Measurements from ENCODE around the gene GRK3.

- TF ChIP-seq, protein P1, sequence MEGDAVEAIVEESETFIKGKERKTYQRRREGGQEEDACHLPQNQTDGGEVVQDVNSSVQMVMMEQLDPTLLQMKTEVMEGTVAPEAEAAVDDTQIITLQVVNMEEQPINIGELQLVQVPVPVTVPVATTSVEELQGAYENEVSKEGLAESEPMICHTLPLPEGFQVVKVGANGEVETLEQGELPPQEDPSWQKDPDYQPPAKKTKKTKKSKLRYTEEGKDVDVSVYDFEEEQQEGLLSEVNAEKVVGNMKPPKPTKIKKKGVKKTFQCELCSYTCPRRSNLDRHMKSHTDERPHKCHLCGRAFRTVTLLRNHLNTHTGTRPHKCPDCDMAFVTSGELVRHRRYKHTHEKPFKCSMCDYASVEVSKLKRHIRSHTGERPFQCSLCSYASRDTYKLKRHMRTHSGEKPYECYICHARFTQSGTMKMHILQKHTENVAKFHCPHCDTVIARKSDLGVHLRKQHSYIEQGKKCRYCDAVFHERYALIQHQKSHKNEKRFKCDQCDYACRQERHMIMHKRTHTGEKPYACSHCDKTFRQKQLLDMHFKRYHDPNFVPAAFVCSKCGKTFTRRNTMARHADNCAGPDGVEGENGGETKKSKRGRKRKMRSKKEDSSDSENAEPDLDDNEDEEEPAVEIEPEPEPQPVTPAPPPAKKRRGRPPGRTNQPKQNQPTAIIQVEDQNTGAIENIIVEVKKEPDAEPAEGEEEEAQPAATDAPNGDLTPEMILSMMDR (IDR thresholded peaks at IDR 0.05 in 2 of 3, conservative IDR thresholded peaks at IDR 0.05 in 1 of 3; ENCODE audit: control insufficient read depth in 2 of 3, extremely low read depth in 1 of 3, insufficient read depth in 1 of 3, low read depth in 3 of 3, low read length in 3 of 3) = no peak
- TF ChIP-seq BHLHE40 (IDR thresholded peaks at IDR 0.05; ENCODE audit: borderline replicate concordance in 1 of 2, low read depth in 2 of 2, low read length in 1 of 2) = no peak
Measured at GRCh38 chr22:25569983-25570382, 5.5 kb downstream of the GRK3 start.

All from GM12878 (cell line).